ENCODE data around the gene PPP1R3G.

DNA sequence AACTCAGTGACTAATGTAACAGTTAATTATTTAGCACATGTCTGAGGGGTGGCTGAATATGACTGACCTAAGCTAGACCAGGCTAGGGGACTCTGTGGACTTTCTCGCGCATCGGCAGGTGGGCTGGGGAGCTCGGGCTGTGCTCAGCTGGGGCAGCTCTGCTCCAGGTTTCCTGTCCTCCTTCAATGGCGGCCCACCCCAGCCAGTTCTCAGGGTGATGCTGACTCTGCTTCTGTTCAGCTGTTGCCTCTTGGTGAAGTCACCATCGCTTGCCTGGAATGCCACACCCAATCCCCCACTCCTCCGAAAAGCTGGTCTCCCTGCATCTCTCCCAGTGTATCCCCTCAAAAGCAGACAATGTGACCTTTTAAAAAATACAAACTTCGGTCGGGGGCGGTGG, 20.0 kb downstream of the PPP1R3G start:
- TF ChIP-seq, protein P1, sequence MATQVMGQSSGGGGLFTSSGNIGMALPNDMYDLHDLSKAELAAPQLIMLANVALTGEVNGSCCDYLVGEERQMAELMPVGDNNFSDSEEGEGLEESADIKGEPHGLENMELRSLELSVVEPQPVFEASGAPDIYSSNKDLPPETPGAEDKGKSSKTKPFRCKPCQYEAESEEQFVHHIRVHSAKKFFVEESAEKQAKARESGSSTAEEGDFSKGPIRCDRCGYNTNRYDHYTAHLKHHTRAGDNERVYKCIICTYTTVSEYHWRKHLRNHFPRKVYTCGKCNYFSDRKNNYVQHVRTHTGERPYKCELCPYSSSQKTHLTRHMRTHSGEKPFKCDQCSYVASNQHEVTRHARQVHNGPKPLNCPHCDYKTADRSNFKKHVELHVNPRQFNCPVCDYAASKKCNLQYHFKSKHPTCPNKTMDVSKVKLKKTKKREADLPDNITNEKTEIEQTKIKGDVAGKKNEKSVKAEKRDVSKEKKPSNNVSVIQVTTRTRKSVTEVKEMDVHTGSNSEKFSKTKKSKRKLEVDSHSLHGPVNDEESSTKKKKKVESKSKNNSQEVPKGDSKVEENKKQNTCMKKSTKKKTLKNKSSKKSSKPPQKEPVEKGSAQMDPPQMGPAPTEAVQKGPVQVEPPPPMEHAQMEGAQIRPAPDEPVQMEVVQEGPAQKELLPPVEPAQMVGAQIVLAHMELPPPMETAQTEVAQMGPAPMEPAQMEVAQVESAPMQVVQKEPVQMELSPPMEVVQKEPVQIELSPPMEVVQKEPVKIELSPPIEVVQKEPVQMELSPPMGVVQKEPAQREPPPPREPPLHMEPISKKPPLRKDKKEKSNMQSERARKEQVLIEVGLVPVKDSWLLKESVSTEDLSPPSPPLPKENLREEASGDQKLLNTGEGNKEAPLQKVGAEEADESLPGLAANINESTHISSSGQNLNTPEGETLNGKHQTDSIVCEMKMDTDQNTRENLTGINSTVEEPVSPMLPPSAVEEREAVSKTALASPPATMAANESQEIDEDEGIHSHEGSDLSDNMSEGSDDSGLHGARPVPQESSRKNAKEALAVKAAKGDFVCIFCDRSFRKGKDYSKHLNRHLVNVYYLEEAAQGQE (IDR thresholded peaks at IDR 0.05; ENCODE audit: insufficient read depth in 1 of 2, low read depth in 2 of 2, low read length in 2 of 2) = no peak
- no peak for TF ChIP-seq POLR2AphosphoS5 (IDR thresholded peaks at IDR 0.05; ENCODE audit: low read depth, low read length)
- no peak for TF ChIP-seq SIN3A (IDR thresholded peaks at IDR 0.05; ENCODE audit: borderline replicate concordance, insufficient read depth, low read length)

All from PFSK-1 (cell line).